Measurements from ENCODE around the gene CXCR6. TPM values are rescaled to one million over a fixed set of nuclear protein-coding genes. Genes with fewer than 3 reads are reported as not detected.

Gene CXCR6
- total and polyA plus RNA-seq, 2 of the 13 experiments (the other 11 are each of a cell fraction or from before 2014, with no cell fraction given): not detected

- Histone ChIP-seq H3K9me3 (ENCODE audit: low read length) (no peaks in the 10 kb centered on the region), H3K4me2 (ENCODE audit: low read depth, low read length) (no peak overlapping the region), H3K79me2 (ENCODE audit: insufficient read depth, low read length) (no peaks in the 10 kb centered on the region), H3K27ac (ENCODE audit: extremely low read length, insufficient read depth, low read length) (no peak overlapping the region), H4K20me1 (ENCODE audit: insufficient read depth, low read length) (no peaks in the 10 kb centered on the region), H3K27me3 (ENCODE audit: control insufficient read depth in 1 of 2, insufficient read depth in 2 of 2, low read length in 2 of 2) (no peaks in the 10 kb centered on the region), H3K9ac (ENCODE audit: insufficient read depth, low read depth, low read length) (no peak overlapping the region), H2AFZ (ENCODE audit: low read length) (no peak overlapping the region), H3K4me1 (ENCODE audit: insufficient read depth, low read length) (peaks cover 8% of the 10 kb centered on the region; the same call in 1 of the 2 replicates), H3K4me3 (replicated peaks in 1 of 3; ENCODE audit: insufficient read depth in 1 of 3, low read depth in 2 of 3, low read length in 3 of 3) (no peak overlapping the region), H3K36me3 (replicated peaks in 1 of 2; ENCODE audit: control insufficient read depth in 1 of 2, insufficient read depth in 2 of 2, low read length in 2 of 2) (no peaks in the 10 kb centered on the region)
- no peak for ATAC-seq
- POLR2A ChIA-PET: no interaction called here
- intact Hi-C loops (cut with micrococcal nuclease; ENCODE audit: unreplicated experiment) (no loop called here), in situ Hi-C loops (cut with HindIII; ENCODE audit: extremely low pct_ligation_motif_present, low pct_unique_long_range_greater_than_20kb) (loop anchor here (25.0 kb wide), 1 partner anchor 675 kb away; the partner anchor contains the start of gene TMEM158)
- FAIRE-seq: no peak
- CTCF ChIA-PET (ENCODE audit: low intra/inter-chr PET ratio, low total read pairs): no interaction called here
- WGBS (ENCODE audit: low lambda C conversion rate): 60% methylated on average over 6 of the region's 6 CpGs
- DNase-seq (ENCODE audit: low spot score): no peak
- BruUV-seq (replicated peaks): no TSS peak
- TF ChIP-seq ZNF33A (CRISPR knock-in tag; IDR thresholded peaks at IDR 0.05; ENCODE audit: borderline replicate concordance) (no peak), ZFP36 (IDR thresholded peaks at IDR 0.05; ENCODE audit: borderline replicate concordance, low read depth, low read length, partially characterized antibody) (no peak), HMG20B (CRISPR knock-in tag; conservative IDR thresholded peaks at IDR 0.05) (no peak), PCBP1 (IDR thresholded peaks at IDR 0.05; ENCODE audit: borderline replicate concordance, low read depth, low read length) (no peak), ZNF629 (CRISPR knock-in tag; conservative IDR thresholded peaks at IDR 0.05) (no peak), SYNCRIP (IDR thresholded peaks at IDR 0.05; ENCODE audit: insufficient read depth, low read depth, low read length) (no peak), ZNF160 (CRISPR knock-in tag; IDR thresholded peaks at IDR 0.05) (no peak), TAF15 (IDR thresholded peaks at IDR 0.05; ENCODE audit: low read depth, low read length, poor library complexity, severe bottlenecking) (no peak), HMGXB3 (CRISPR knock-in tag; IDR thresholded peaks at IDR 0.05; ENCODE audit: borderline replicate concordance) (no peak), ARID5B (CRISPR knock-in tag; IDR thresholded peaks at IDR 0.05) (no peak)
These were observed 30.8 kb upstream of the CXCR6 start for GRCh38 chr3:45912435-45912834.
